ENCODE data around the gene RBM22.
"Not testable (repeated sequence)": the region's sequence is repeated elsewhere in the genome, so short reads cannot be mapped to it uniquely, and the experiment has no call there.

The RBM22 gene

GRCh38 chr5:150700594-150701377, at the start of gene RBM22:
Gene RBM22, minus strand, starts transcription at chr5:150701062. Its CDS starts 77 bp downstream, at chr5:150700985.
- DNase-seq = peak; percentile 79

- no peak for DNase-seq
These were observed 49.6 kb upstream of the RBM22 start for GRCh38 chr5:150750469-150750868.

GRCh38 chr5:150743142-150743488, 42.3 kb upstream of the RBM22 start:
- DNase-seq = not testable (repeated sequence)

- DNase-seq = not testable (repeated sequence)
These were observed 41.7 kb upstream of the RBM22 start for GRCh38 chr5:150742455-150743141.

- DNase-seq = no peak
These were observed 40.1 kb upstream of the RBM22 start for GRCh38 chr5:150740992-150741391.

GRCh38 chr5:150738862-150739261, 38.0 kb upstream of the RBM22 start:
- DNase-seq = no peak

- DNase-seq = no peak
These were observed 33.9 kb upstream of the RBM22 start for GRCh38 chr5:150734579-150735384.

- DNase-seq = no peak
These were observed 30.9 kb upstream of the RBM22 start for GRCh38 chr5:150731669-150732242.

- DNase-seq = no peak
These were observed 29.0 kb upstream of the RBM22 start for GRCh38 chr5:150729859-150730258.

- no peak for DNase-seq
These were observed 23.0 kb upstream of the RBM22 start for GRCh38 chr5:150723845-150724244.

GRCh38 chr5:150710165-150710564, 9.3 kb upstream of the RBM22 start:
- DNase-seq = no peak

- DNase-seq = no peak
These were observed 6.0 kb upstream of the RBM22 start for GRCh38 chr5:150706776-150707390.

- DNase-seq = no peak
These were observed 2.9 kb upstream of the RBM22 start for GRCh38 chr5:150703762-150704161.

- no peak for DNase-seq
These were observed 642 bp downstream of the RBM22 start for GRCh38 chr5:150700246-150700593.

- DNase-seq = no peak
These were observed 6.2 kb downstream of the RBM22 start for GRCh38 chr5:150694612-150695011.

- no peak for DNase-seq
These were observed 8.6 kb downstream of the RBM22 start for GRCh38 chr5:150692276-150692675.

- DNase-seq = no peak
These were observed 10.1 kb downstream of the RBM22 start for GRCh38 chr5:150690760-150691159.

- DNase-seq = no peak
These were observed 11.7 kb downstream of the RBM22 start for GRCh38 chr5:150689120-150689519.

GRCh38 chr5:150676578-150676977, 24.3 kb downstream of the RBM22 start:
- DNase-seq = no peak

- no peak for DNase-seq
These were observed 25.8 kb downstream of the RBM22 start for GRCh38 chr5:150675069-150675468.

- DNase-seq = no peak
These were observed 26.5 kb downstream of the RBM22 start for GRCh38 chr5:150674341-150674821.

- no peak for DNase-seq
These were observed 28.0 kb downstream of the RBM22 start for GRCh38 chr5:150672884-150673275.

Data from NCI-H2029 treated with DMSO at 0.1 percent for 48 hours (cell line).